ENCODE results near the gene TBCB. TPM values are rescaled to one million over a fixed set of nuclear protein-coding genes. Genes with fewer than 3 reads are reported as not detected.
A peak's percentile ranks its signal among the peaks of the same experiment; 100 is the strongest.

TBCB gene
- total and polyA plus RNA-seq, 9 of the 15 experiments (the other 6 are each of a cell fraction or from before 2014, with no cell fraction given), result 3.5 to 115 (median 58.9) TPM

GRCh38 chr19:36114721-36115452 is 381 bp upstream of the TBCB start, which contains the start of gene POLR2I (continued):
- TF ChIP-seq ZNF263 (CRISPR knock-in tag; IDR thresholded peaks at IDR 0.05; ENCODE audit: borderline replicate concordance), result no peak
- TF ChIP-seq PHF8 (IDR thresholded peaks at IDR 0.05; ENCODE audit: borderline replicate concordance, low read length), result peak; percentile 67; the same call in 1 of the 2 replicates
- TF ChIP-seq GMEB1 (CRISPR knock-in tag; IDR thresholded peaks at IDR 0.05), result peak; percentile 47; the same call in 1 of the 2 replicates
- 0 out of 2 replicates have a peak, but pooled peaks have one; percentile 59 for TF ChIP-seq SMAD4 (CRISPR knock-in tag; conservative IDR thresholded peaks at IDR 0.05)
- peak; percentile 64 for TF ChIP-seq HCFC1 (IDR thresholded peaks at IDR 0.05; ENCODE audit: low read depth, low read length)
- peak; percentile 98 to 99 for TF ChIP-seq E2F6 (IDR thresholded peaks at IDR 0.05; ENCODE audit: borderline replicate concordance in 1 of 2, extremely low read depth in 1 of 2, insufficient read depth in 1 of 2, insufficient read length in 1 of 2, low read depth in 1 of 2, low read length in 1 of 2, poor library complexity in 1 of 2, severe bottlenecking in 1 of 2)
- peak; percentile 87 for TF ChIP-seq FOS (IDR thresholded peaks at IDR 0.05; ENCODE audit: extremely low read depth, insufficient read length)
- TF ChIP-seq BCLAF1 (IDR thresholded peaks at IDR 0.05; ENCODE audit: borderline replicate concordance in 1 of 2, control insufficient read depth in 1 of 2, low read depth in 2 of 2, low read length in 1 of 2), result no peak
- TF ChIP-seq LCOR (CRISPR knock-in tag; IDR thresholded peaks at IDR 0.05), result peak; percentile 95
- no peak for TF ChIP-seq THRAP3 (IDR thresholded peaks at IDR 0.05; ENCODE audit: borderline replicate concordance)
- TF ChIP-seq MXD1 (CRISPR knock-in tag; IDR thresholded peaks at IDR 0.05; ENCODE audit: borderline replicate concordance, poor library complexity, severe bottlenecking), result peak; percentile 86
- no peak for TF ChIP-seq ZNF316 (IDR thresholded peaks at IDR 0.05)
- TF ChIP-seq AFF1 (IDR thresholded peaks at IDR 0.05; ENCODE audit: low read depth in 1 of 2, partially characterized antibody in 2 of 2), result peak; percentile 21 to 48

Measured in K562 (cell line).